ENCODE data around the gene SPECC1L.

- TF ChIP-seq POLR2AphosphoS5 (IDR thresholded peaks at IDR 0.05; ENCODE audit: low read depth, low read length) (no peak), POLR2A (IDR thresholded peaks at IDR 0.05; ENCODE audit: low read depth, low read length) (no peak)
Measured at GRCh38 chr22:24337894-24338645, 67.4 kb downstream of the SPECC1L start.
